ENCODE data around the gene GJB4.

The GJB4 gene

DNA sequence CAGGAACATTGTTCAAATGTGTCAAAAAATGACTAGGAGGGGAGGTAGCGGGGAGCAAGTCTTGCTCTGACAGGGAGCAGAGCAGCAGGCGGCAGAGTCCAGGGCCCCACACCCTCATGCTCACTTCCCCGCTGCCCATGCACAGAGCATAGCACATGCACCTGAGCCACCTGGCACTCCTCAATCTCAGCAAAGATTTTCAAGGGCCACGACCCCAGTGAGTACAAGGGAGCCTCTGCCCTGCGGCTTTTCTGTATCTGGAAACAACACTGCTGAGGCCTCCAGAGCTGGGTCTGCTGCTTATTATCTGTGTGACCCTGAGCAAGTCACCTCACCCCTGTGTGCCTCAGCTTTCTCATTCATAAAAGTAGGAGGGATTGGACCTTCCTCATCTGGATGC, 20.4 kb downstream of the GJB4 start:
- DNase-seq = no peak

DNA sequence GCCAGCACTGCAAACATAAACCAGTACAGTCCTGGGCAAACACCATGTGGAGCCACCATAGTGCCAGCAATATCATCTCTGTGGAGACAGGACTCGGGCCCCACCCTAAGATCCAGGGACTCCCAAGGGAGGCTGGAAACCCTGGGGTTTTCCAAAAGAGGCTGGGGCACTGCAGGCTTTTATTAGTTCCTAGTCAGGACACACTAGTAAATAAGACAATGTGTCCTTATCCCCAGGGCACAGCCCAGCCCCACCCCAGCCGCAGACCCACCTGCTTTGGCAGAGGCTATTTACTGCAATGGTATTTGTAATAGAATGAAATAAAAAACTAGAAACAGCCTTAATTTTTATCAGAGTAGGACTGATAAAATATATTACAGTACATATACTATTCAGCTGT, 21.0 kb downstream of the GJB4 start:
- no peak for DNase-seq

DNA sequence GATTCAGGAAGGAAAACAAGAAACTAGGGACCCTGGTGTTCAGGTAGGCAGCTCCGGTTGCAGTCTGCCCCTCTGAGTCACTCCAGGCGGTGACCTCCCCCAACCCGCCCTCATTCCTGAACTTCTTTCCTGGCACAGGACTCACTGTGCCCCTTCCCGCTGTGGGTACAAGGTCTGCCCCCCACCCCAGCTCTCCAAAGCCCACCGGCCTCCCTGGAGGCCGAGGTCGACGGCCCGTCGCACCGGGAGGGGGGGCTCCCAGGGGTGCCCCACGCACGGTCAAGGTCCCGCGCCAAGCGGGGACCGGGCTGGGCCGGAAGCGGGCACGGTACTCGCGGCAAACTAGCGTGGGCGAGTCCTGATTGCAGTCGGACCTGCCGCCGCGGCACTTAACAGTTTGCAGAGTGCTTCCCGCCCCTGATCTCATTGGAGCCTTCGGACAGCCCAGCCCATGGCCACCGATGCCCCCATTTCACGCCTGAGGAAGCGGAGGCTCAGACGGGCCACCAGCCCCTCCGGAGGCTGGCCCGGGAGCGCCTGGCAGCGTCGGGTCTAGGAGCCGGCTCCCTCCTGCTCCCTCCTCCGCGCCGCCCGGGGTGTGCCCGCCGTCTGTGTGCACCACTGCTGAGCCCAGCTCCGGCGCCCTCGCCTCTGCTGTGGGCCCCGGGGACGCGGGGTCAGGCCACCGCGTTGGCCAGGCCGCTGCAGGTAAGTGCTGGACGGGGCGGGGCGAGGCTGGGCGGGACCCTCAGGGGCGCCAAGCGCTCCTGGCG, 21.7 kb downstream of the GJB4 start, which contains the start of gene GJB3:
Gene GJB3 (plus strand): TSS at position 144 of the 773 bp plus-strand sequence. CDS start 3,549 bp downstream, outside the sequence.
- no peak for DNase-seq

DNA sequence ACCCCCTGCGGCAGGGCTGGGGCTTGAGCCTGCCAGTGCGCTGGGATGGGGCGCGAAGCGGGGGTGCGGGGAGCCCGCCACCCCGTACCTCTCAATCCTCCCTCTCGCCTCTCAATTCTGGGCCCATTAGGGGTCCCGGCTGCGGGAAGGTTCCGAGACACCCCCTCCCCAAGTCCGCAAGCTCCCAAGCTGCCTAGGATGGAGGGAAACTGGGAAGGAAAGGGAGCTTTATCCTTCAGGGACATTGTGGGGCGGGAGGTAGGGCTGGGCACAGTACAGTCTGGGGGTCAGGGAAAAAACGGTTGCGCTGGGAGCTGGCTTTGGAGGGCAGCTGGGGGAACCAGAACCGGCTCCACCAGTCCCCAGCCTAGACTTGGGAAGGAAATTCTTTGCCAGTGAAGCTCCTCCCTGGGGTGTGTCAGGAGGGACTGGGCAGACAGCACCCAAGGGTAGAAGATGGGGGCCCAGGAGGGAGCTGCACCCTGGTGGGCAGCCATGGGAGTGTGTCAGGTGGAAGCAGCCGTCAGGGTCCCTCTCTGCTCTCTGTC, 22.4 kb downstream of the GJB4 start:
- no peak for DNase-seq

DNA sequence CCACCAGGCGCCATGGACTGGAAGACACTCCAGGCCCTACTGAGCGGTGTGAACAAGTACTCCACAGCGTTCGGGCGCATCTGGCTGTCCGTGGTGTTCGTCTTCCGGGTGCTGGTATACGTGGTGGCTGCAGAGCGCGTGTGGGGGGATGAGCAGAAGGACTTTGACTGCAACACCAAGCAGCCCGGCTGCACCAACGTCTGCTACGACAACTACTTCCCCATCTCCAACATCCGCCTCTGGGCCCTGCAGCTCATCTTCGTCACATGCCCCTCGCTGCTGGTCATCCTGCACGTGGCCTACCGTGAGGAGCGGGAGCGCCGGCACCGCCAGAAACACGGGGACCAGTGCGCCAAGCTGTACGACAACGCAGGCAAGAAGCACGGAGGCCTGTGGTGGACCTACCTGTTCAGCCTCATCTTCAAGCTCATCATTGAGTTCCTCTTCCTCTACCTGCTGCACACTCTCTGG, 25.2 kb downstream of the GJB4 start:
- no peak for DNase-seq

DNA sequence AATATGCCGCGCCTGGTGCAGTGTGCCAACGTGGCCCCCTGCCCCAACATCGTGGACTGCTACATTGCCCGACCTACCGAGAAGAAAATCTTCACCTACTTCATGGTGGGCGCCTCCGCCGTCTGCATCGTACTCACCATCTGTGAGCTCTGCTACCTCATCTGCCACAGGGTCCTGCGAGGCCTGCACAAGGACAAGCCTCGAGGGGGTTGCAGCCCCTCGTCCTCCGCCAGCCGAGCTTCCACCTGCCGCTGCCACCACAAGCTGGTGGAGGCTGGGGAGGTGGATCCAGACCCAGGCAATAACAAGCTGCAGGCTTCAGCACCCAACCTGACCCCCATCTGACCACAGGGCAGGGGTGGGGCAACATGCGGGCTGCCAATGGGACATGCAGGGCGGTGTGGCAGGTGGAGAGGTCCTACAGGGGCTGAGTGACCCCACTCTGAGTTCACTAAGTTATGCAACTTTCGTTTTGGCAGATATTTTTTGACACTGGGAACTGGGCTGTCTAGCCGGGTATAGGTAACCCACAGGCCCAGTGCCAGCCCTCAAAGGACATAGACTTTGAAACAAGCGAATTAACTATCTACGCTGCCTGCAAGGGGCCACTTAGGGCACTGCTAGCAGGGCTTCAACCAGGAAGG, 25.8 kb downstream of the GJB4 start:
- no peak for DNase-seq

DNA sequence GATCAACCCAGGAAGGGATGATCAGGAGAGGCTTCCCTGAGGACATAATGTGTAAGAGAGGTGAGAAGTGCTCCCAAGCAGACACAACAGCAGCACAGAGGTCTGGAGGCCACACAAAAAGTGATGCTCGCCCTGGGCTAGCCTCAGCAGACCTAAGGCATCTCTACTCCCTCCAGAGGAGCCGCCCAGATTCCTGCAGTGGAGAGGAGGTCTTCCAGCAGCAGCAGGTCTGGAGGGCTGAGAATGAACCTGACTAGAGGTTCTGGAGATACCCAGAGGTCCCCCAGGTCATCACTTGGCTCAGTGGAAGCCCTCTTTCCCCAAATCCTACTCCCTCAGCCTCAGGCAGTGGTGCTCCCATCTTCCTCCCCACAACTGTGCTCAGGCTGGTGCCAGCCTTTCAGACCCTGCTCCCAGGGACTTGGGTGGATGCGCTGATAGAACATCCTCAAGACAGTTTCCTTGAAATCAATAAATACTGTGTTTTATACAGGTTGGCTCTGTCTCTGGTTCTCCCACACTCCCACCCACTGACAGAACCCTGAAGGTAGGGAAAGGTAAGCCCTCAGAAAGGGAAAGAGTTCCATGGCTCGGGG, 26.4 kb downstream of the GJB4 start:
- no peak for DNase-seq

DNA sequence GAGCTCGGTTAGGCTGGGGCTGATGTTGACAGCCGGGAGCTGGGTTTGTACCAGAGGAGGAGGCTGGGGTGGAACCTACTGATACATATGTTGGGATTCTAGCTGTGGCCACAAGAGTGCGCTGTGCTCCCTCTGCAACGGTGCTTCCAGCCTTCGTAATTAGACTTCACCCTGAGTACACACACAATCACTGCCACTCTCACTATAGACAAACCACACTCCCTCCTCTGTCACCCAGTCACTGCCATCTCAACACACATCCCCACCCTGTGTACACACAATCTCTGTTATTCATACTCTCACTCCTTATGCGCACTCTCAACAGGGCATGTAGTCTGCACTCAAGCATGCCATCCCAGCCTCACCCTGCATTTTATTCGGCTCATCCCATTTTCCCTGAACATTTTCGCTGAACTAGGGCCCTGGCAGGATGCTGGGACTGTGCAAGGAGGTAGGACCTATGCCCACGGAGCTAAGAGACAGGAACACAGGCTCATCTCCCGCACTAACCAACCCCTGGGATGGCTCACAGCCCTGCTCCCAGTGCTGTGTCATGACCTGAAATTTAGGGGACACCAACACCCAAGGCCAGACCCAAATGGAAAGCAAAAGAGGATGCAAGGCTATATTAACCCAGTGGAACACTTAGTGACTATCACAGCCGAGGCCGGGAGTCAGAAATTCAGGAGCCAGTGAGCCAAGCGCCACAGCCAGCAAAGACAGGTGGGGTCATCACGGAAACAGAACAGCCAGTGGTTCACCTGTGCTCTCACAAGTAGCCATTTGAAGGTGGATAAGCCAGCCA, 27.2 kb downstream of the GJB4 start:
- DNase-seq = peak; percentile 19

DNA sequence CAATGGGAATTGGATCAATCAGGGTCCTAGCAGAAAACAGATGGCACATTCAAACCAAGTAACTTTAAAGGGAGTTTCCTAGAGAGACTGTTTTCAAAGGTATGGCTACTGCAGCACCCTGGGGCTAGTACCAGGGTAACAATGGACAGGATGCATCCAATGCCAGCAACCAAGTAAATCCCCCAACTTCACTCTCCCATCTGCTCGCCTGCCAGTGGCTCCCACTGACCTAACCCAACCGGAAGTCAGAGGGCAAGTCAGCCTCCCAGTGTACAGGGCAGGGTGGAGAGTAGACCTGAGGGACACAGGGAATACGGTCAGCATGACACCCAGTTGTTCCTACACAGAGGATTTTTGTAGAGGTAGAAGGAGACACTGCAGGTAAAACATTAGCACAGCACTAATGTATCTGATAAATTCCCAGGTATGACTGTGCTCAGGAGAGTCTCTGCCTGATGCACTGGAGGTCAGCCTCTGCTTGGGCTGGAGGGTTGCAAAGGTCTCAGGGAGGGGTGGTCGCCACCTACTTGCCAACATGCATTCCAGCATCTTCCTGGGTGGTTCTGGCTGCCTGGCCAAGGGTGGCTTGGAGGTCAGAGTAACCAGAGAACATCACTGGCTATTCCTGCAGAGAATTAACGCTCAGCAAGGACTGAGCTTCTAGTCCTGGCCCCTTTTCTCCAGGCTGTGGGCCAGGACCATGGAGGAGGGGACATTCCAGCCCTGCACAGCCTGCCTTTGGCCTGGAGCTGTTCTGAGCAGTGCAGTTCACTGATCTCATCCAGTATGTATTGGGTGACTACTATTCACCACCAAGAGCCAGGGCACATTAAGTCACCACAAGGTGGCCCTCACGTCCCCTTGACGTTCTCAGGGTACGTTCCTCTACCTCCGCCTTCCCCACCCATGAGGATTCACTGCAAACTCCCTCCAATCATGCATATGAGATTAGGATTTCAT, 28.2 kb downstream of the GJB4 start:
- no peak for DNase-seq

DNA sequence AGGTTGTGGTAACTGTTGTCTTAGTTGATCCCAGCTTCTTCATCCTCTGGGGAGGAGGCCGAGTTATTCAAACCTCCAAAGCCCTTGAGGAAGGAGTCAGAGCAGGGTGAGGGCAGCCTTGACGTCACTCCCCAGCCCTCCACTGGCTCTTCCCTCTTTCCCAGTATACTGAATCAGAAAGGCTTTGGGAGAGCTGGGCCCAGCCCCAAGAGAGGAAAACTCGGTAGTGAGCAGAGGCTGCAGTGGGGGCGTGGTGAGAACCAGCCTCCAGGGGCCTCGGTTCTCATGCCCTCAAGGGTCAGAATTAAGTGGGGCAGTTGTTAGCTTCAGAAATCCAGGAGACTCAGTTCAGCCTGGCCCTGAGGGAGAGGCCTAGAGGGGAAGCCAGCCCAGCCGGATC, 31.4 kb downstream of the GJB4 start:
- DNase-seq = no peak

DNA sequence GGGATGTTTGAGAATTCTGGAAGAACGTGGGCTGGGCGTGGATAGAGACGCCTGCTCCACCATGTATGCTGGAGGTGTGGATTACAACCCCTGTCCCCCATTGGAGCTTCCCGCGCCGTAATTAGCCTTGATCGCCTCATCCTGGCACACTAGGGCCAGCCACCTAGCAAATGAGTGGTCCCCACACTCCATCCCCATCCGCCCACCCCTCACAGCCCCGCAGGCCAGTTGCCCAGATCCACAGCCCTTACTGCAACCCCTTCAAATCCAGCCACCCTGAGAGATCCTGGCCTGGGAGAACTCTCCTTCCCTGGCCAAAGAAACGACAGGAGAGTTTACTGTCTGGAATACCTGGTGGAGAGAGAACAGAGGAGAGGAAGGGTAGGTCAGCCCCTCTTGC, 32.9 kb downstream of the GJB4 start:
- no peak for DNase-seq

DNA sequence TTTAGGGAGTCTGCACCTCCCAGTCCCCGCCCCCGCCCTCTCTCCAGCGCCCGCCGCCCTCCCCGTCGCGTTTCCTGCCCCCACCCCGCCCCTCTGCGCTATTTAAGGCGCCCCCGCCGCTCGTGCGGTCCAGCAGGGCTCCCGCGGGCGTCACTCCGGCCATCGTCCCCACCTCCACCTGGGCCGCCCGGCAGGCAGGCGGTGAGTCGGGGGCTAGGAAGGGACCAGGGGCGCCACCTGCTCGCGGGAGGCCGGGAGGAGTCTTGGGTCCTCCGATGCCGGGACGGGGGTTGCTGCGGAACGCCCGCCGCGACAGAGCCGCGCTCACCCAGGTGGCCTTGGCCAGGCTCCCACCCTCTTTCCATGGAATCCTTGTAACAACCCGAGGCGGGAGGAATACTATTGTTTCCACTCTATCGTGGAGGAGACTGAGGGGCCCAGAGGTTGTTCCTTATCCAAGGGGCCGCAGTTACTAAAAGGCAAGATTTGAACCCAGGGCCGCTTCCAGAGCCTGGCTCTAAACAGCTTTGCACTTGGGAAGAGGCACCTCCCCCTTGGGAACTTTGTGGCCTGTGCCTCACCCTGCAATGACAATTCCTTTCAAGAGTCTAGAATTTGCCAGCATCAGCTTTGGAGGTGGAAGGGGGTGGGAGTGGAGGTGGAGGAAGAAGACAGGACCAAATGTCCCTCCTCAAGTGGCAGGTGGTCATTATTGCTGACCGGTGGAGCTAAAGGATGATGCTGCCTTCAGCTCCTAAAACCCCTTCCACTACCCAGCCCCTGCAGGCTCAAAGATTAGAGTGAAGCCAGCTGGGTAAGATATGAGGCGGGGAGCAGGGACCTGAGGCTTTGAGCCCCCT, 33.6 kb downstream of the GJB4 start, which contains the start of gene GJA4:
Gene GJA4 (plus strand): TSS at position 132 of the 860 bp plus-strand sequence. CDS start 1,215 bp downstream, outside the sequence.
- DNase-seq = no peak

DNA sequence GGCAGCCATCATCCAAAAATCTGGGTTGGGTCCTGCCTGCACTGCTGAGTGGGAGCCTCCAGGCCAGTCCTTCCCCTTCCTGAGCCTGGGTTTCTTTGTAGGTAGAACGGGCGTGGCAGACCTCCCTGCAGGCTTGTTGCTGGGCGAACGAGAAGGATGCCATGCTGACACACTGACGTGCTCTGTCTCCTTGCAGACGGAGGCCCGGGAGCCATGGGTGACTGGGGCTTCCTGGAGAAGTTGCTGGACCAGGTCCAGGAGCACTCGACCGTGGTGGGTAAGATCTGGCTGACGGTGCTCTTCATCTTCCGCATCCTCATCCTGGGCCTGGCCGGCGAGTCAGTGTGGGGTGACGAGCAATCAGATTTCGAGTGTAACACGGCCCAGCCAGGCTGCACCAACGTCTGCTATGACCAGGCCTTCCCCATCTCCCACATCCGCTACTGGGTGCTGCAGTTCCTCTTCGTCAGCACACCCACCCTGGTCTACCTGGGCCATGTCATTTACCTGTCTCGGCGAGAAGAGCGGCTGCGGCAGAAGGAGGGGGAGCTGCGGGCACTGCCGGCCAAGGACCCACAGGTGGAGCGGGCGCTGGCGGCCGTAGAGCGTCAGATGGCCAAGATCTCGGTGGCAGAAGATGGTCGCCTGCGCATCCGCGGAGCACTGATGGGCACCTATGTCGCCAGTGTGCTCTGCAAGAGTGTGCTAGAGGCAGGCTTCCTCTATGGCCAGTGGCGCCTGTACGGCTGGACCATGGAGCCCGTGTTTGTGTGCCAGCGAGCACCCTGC, 34.7 kb downstream of the GJB4 start:
- DNase-seq = no peak

DNA sequence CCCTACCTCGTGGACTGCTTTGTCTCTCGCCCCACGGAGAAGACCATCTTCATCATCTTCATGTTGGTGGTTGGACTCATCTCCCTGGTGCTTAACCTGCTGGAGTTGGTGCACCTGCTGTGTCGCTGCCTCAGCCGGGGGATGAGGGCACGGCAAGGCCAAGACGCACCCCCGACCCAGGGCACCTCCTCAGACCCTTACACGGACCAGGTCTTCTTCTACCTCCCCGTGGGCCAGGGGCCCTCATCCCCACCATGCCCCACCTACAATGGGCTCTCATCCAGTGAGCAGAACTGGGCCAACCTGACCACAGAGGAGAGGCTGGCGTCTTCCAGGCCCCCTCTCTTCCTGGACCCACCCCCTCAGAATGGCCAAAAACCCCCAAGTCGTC, 35.2 kb downstream of the GJB4 start:
- no peak for DNase-seq

DNA sequence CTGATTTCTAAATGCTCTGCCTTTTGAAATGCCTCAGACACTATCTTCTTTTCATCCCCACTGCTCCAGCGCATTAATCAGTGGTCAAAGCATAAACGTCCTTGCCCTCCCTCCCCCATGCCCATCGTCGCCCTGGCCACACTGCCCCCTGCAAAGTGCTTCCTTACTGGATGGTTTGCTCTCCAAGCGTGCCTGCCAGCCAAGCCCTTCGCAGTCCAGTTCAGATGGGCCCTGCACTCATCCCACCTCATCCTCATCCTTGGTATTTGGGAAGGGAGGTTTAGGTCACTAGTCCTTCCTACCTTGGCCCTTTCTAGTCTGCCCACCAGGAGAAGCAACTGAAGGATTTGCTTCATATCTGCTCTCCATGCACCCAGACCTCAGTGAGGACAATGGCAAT, 36.4 kb downstream of the GJB4 start:
- DNase-seq = no peak

DNA sequence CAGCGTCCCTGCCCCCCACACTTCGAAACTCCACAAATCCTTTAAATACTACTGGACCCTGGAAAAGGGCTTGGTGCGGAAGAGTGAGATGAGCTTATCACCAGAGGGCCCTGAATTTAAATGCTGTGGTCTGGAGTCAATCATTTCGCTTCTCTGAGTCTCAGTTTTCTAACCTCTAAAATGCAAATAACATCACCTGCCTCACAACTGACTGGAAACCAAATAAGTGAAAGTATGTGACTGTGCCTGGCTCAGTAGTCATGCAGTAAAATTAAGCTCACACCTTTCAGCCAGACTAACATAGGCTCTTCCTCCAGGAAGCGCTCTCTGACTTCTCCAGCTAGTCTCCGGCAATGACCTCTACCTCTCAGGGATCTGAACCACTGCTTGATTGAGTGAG, 37.5 kb downstream of the GJB4 start:
- DNase-seq = no peak

DNA sequence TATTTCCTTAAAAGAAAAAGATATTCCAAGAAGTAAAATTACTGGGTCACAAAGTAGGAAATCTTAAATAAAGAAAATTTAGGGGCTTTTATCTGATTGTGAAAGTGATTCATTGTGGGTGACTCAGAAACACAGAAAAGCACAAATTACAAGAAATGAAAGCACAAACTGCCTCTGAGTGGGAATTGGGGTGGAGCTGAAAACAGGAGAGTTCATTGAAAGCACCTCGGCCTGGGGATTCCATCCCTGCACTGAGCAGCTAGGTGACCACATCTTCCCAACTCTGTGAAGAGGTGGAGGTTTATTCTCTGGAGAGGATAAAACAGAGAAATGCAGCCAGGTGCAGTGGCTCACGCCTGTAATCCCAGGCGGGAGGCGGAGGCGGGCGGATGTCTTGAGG, 40.7 kb downstream of the GJB4 start:
- no peak for DNase-seq

DNA sequence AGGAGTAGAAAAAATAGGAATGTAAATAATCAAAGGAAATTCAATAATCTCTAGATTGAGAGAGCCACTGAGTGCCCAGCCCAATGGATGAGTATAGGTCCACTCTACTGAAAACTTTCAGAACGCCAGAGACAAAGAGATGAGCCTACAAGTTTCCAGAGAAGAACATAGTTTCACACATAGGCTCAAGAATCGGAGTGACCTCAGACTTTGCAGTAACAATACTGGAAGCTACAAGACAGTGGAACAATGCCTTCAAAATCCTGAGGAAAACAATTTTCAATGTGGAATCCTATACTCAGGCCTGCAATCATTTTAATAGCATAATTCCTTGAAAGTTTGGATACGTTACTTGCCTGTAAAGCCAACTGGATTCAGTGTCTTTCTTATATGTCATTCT, 44.2 kb downstream of the GJB4 start:
- no peak for DNase-seq

DNA sequence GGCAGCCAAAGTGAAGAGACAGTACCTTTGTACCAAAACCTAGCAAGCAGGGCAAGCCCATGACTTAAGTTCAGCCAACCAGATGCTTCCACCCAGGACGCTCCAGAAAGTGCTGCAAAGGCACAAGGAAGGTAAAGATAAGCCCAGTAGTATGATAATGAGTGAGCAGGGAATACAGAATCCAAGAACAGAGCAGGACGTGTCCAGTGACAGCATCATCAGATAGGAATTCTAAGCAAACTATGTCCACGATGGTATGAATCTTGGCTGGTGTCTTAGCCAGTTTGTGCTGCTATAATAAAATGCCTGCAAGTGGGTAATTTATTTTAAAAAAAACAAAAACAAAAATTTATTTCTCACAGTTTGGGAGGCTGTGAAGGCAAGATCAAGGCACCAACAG, 46.9 kb downstream of the GJB4 start:
- DNase-seq = no peak
